ENCODE results near the gene SHF. TPM values are rescaled to one million over a fixed set of nuclear protein-coding genes. Genes with fewer than 3 reads are reported as not detected.

SHF gene
- total and polyA plus RNA-seq, 2 of the 8 experiments (the other 6 are each of a cell fraction or from before 2014, with no cell fraction given): 13.1 to 26.7 TPM

- POLR2A ChIA-PET (ENCODE audit: partially characterized antibody): interaction anchor here (0.6 to 6.4 kb wide), 6 partner anchors 9 to 227 kb away, joined by 3 to 55 read pairs (median 10); no protein-coding TSS in a partner anchor
- Histone ChIP-seq H3K4me2 (ENCODE audit: insufficient read depth in 1 of 2, low read depth in 2 of 2, low read length in 2 of 2) (peak overlapping the region in 1 of 2 experiments; percentile 86; a peak in 2 of 4 replicates), H4K20me1 (replicated peaks in 1 of 2; ENCODE audit: control insufficient read depth in 1 of 2, insufficient read depth in 2 of 2, low read length in 2 of 2) (peaks cover 3 to 33% of the 10 kb centered on the region in 2 experiments), H2BK120ac (replicated peaks; ENCODE audit: low read depth, low read length) (no peak overlapping the region), H3K4me3 (ENCODE audit: extremely low read depth in 1 of 4, insufficient read depth in 2 of 4, low read depth in 3 of 4, low read length in 4 of 4) (no peak overlapping the region), H2BK15ac (ENCODE audit: low read length) (peak overlapping the region; percentile 88; the same call in 1 of the 2 replicates), H3K9ac (replicated peaks in 1 of 4; ENCODE audit: extremely low read depth in 1 of 4, low read depth in 3 of 4, low read length in 3 of 4) (no peak overlapping the region), H3K79me2 (ENCODE audit: control insufficient read depth in 1 of 2, insufficient read depth in 2 of 2, low read length in 2 of 2) (peaks cover 8 to 58% of the 10 kb centered on the region in 2 experiments; a peak in 3 of 4 replicates), H4K8ac (ENCODE audit: extremely low read depth, insufficient read depth, low read length) (peak overlapping the region; percentile 41; the same call in 1 of the 2 replicates), H3K23me2 (ENCODE audit: low read depth, low read length) (peaks cover 14% of the 10 kb centered on the region; the same call in 1 of the 2 replicates), H3K27me3 (replicated peaks in 1 of 4; ENCODE audit: control insufficient read depth in 3 of 4, extremely low read depth in 1 of 4, insufficient read depth in 3 of 4, low read length in 3 of 4) (peaks cover 0 to 17% (median 13%) of the 10 kb centered on the region in 4 experiments; a peak in 6 of 7 replicates), H3K79me1 (ENCODE audit: low read depth, low read length) (peaks cover 12% of the 10 kb centered on the region), H3K23ac (ENCODE audit: insufficient read length) (no peak overlapping the region), H3K4me1 (replicated peaks in 1 of 4; ENCODE audit: control insufficient read depth in 3 of 4, insufficient read depth in 4 of 4, low read length in 3 of 4) (peaks cover 5 to 33% (median 21%) of the 10 kb centered on the region in 4 experiments), H2BK20ac (ENCODE audit: low read length) (no peak overlapping the region), H2AK5ac (ENCODE audit: low read depth, low read length) (no peak overlapping the region; the same call in 1 of the 2 replicates), H2BK12ac (ENCODE audit: low read depth, low read length) (0 out of 2 replicates have a peak overlapping the region, but pooled peaks have one; percentile 7), H3K18ac (ENCODE audit: extremely low read depth, low read length) (no peak overlapping the region), H3K56ac (replicated peaks; ENCODE audit: insufficient read length, low read depth, low read length) (no peak overlapping the region), H4K5ac (ENCODE audit: insufficient read length, low read depth, low read length) (no peak overlapping the region), H4K91ac (replicated peaks; ENCODE audit: insufficient read length, low read length) (no peak overlapping the region), H3K4ac (replicated peaks; ENCODE audit: insufficient read length, low read depth, low read length) (no peak overlapping the region), H3K36me3 (ENCODE audit: control insufficient read depth in 2 of 4, insufficient read depth in 4 of 4, low read length in 3 of 4) (no peaks in the 10 kb centered on the region), H2AFZ (ENCODE audit: low read length) (no peak overlapping the region), H2BK5ac (ENCODE audit: low read depth, low read length) (no peak overlapping the region), H3K14ac (ENCODE audit: insufficient read length) (no peak overlapping the region), H3K27ac (ENCODE audit: low read depth, low read length) (no peak overlapping the region), H3K9me3 (ENCODE audit: insufficient read depth in 2 of 2, low read depth in 1 of 2, low read length in 1 of 2) (no peaks in the 10 kb centered on the region)
- no peak for DNase-seq (ENCODE audit: low read depth in 1 of 2, low spot score in 2 of 2)
- FAIRE-seq: no peak
- WGBS, 2 experiments (ENCODE audit: extremely low coverage in 1 of 2, insufficient coverage in 1 of 2, insufficient read length in 1 of 2, insufficient replicate concordance in 2 of 2, low coverage in 1 of 2, low lambda C conversion rate in 2 of 2, missing lambda C conversion rate in 1 of 2): 88% methylated on average over 3 of the region's 3 CpGs; no CpG with 5 or more reads in 1 of the 2 experiments
- CTCF ChIA-PET (ENCODE audit: partially characterized antibody): interaction anchor here (0.6 to 41.8 kb wide), 4 partner anchors 9 to 261 kb away, joined by 3 to 1117 read pairs (median 560); partner anchors contain the start of gene SHF
- TF ChIP-seq JUND (IDR thresholded peaks at IDR 0.05; ENCODE audit: low read length) (no peak), SIRT6 (IDR thresholded peaks at IDR 0.05; ENCODE audit: low read length) (no peak), TEAD4 (IDR thresholded peaks at IDR 0.05; ENCODE audit: low read depth, low read length) (no peak), FOSL1 (IDR thresholded peaks at IDR 0.05; ENCODE audit: insufficient read depth, low read depth, low read length) (no peak), BRCA1 (IDR thresholded peaks at IDR 0.05; ENCODE audit: low read depth, low read length) (no peak), HDAC2 (IDR thresholded peaks at IDR 0.05; ENCODE audit: borderline replicate concordance in 1 of 2, low read depth in 2 of 2, low read length in 2 of 2) (no peak), MAX (IDR thresholded peaks at IDR 0.05) (no peak), CREB1 (IDR thresholded peaks at IDR 0.05) (no peak), SAP30 (IDR thresholded peaks at IDR 0.05; ENCODE audit: insufficient read depth, insufficient replicate concordance, low read length) (no peak), RFX5 (IDR thresholded peaks at IDR 0.05; ENCODE audit: borderline replicate concordance, low read depth, low read length) (no peak), KDM4A (IDR thresholded peaks at IDR 0.05; ENCODE audit: low read depth, low read length, severe bottlenecking) (no peak), ZNF274 (IDR thresholded peaks at IDR 0.05; ENCODE audit: borderline replicate concordance, extremely low read depth, low read length) (no peak)
Measured at GRCh38 chr15:45185069-45185779, 2.5 kb downstream of the SHF start.
